CD4-positive, alpha-beta T cell treated with Interleukin-15 for 4 hours (primary cell): ENCODE data around the gene GREM2.

ENCODE experiments used
- DNase-seq: peaks from one replicate; pipeline ENCODE4 v3.0.0-alpha.2; 2020; ENCODE audit warnings: low spot score

The GREM2 gene

GRCh38 chr1:240455228-240455821, 156.6 kb downstream of the GREM2 start:
- DNase-seq, result peak; percentile 17

GRCh38 chr1:240445369-240445768, 166.6 kb downstream of the GREM2 start:
- no peak for DNase-seq

GRCh38 chr1:240441669-240442068, 170.3 kb downstream of the GREM2 start:
- no peak for DNase-seq
